A673 (cell line): ENCODE results near the gene CBY3.

Source experiments
- CTCF ChIP-seq: fragments of 300-800, 200-600 bp; sonication (generic); conservative IDR thresholded peaks from 2 replicates; pipeline ENCODE4 v1.5.1; 2017; ENCODE audit warnings: low read depth, mild to moderate bottlenecking, antibody characterized with exemption, low read length, moderate library complexity, mixed read lengths
- EZH2 ChIP-seq: fragments of 200-600 bp; sonication (generic); IDR thresholded peaks from 2 replicates; pipeline ENCODE4 v1.6.1; 2017; ENCODE audit warnings: borderline replicate concordance, low read depth, mild to moderate bottlenecking, mixed read lengths, antibody characterized with exemption, low read length; ENCODE audit not compliant: poor library complexity, severe bottlenecking

DNA sequence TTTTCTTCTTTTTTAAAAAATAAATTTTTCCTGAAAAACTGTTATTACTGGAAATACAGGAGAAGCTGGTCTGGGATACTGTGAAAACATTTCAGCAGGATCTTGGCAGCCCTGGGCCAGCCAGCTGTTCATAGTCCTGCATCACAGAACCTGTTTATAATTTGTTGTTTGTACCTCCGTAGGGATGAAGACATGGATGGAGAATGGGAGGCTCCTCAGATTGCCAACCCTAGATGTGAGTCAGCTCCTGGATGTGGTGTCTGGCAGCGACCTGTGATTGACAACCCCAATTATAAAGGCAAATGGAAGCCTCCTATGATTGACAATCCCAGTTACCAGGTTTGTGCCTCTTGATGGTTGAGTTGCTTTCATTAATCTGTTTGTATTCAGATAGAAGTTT lies 39.4 kb upstream of the CBY3 start:
- TF ChIP-seq CTCF = no peak
- TF ChIP-seq EZH2 = no peak
